ENCODE measurements around the gene MUSTN1.

GRCh38 chr3:52879090-52879489 lies 44.3 kb upstream of the MUSTN1 start:
- TF ChIP-seq POLR2AphosphoS5 (IDR thresholded peaks at IDR 0.05; ENCODE audit: insufficient read depth, low read depth, low read length) (no peak), CTCF (IDR thresholded peaks at IDR 0.05; ENCODE audit: extremely low read depth in 1 of 2, insufficient read depth in 1 of 2, low read depth in 1 of 2, low read length in 2 of 2) (no peak), POLR2A (IDR thresholded peaks at IDR 0.05; ENCODE audit: low read depth, low read length) (no peak), MAX (IDR thresholded peaks at IDR 0.05; ENCODE audit: insufficient read depth, insufficient read length) (no peak), EZH2 (IDR thresholded peaks at IDR 0.05; ENCODE audit: borderline replicate concordance, low read depth, low read length, severe bottlenecking) (no peak), MYC (IDR thresholded peaks at IDR 0.05; ENCODE audit: low read depth, low read length) (no peak), GATA2 (IDR thresholded peaks at IDR 0.05; ENCODE audit: insufficient read depth, insufficient read length, low read depth, low read length) (no peak)
